PC-3 (cell line): Measurements from ENCODE around the gene SLC39A11. TPM values are rescaled to one million over a fixed set of nuclear protein-coding genes. Genes with fewer than 3 reads are reported as not detected.

Experiments
- ATAC-seq: fragments of 200-7000 bp; cut with Tn5 transposase; 2 replicates; pipeline ENCODE4 v1.9.1; 2020; ENCODE audit warnings: mild to moderate bottlenecking, moderate library complexity
- BruUV-seq: library from RNA; stranded (reverse); fragments of 400-500 nt; replicated peaks from 2 replicates; lab custom pipeline; 2021; lab: Mats Ljungman, UMichigan
- CTCF ChIA-PET: fragments of 300-600 bp; sonication (Branson Sonifier 250); formaldehyde crosslinking; loops from one replicate; lab custom pipeline; 2022; ENCODE audit warnings: antibody characterized with exemption; lab: Charles Lee
- POLR2A ChIA-PET: fragments of 300-600 bp; sonication (Branson Sonifier 250); formaldehyde crosslinking; loops from one replicate; lab custom pipeline; 2022; ENCODE audit warnings: antibody characterized with exemption; ENCODE audit not compliant: unreplicated experiment; lab: Charles Lee
- DNase-seq: peaks from one replicate; pipeline ENCODE4 v3.0.0-alpha.2; 2015
- H2AFZ ChIP-seq: fragments of 300-600 bp; sonication (generic); 2 replicates; pipeline ENCODE4 v1.6.0; 2016; ENCODE audit warnings: antibody characterized with exemption, low read length
- H3F3A ChIP-seq: fragments of 300-600 bp; sonication (generic); one replicate; pipeline ENCODE4 v1.6.0; 2017; ENCODE audit warnings: antibody characterized with exemption, low read length, control low read depth, mild to moderate bottlenecking; ENCODE audit not compliant: unreplicated experiment
- H3K27ac ChIP-seq: fragments of 300-600 bp; sonication (generic); 2 replicates; pipeline ENCODE4 v1.5.1; 2016; ENCODE audit warnings: mild to moderate bottlenecking, low read length
- H3K27me3 ChIP-seq: fragments of 300-600 bp; sonication (generic); 2 replicates; pipeline ENCODE4 v1.6.1; 2016; ENCODE audit warnings: low read length, mixed read lengths
- H3K36me3 ChIP-seq: fragments of 300-600 bp; sonication (generic); 2 replicates; pipeline ENCODE4 v1.6.1; 2016; ENCODE audit warnings: low read depth, mixed run types, low read length, mixed read lengths
- H3K4me1 ChIP-seq: fragments of 300-600 bp; sonication (generic); 2 replicates; pipeline ENCODE4 v1.5.1; 2016; ENCODE audit warnings: low read length; ENCODE audit not compliant: insufficient read depth
- H3K4me2 ChIP-seq: fragments of 300-600 bp; sonication (generic); 2 replicates; pipeline ENCODE4 v1.6.0; 2016; ENCODE audit warnings: low read length
- H3K4me3 ChIP-seq: fragments of 300-600 bp; sonication (generic); 2 replicates; pipeline ENCODE4 v1.5.1; 2016; ENCODE audit warnings: mild to moderate bottlenecking, low read length, mixed read lengths
- H3K79me2 ChIP-seq: fragments of 300-600 bp; sonication (generic); 2 replicates; pipeline ENCODE4 v1.6.1; 2017; ENCODE audit warnings: low read length, mixed read lengths
- H3K9ac ChIP-seq: fragments of 300-600 bp; sonication (generic); 2 replicates; pipeline ENCODE4 v1.6.0; 2016; ENCODE audit warnings: mild to moderate bottlenecking, low read length
- H3K9me2 ChIP-seq: fragments of 300-600 bp; sonication (generic); replicated peaks from 2 replicates; pipeline ENCODE4 v1.6.1; 2016; ENCODE audit warnings: mixed run types, low read length, mixed read lengths
- H3K9me3 ChIP-seq: fragments of 300-600 bp; sonication (generic); 2 replicates; pipeline ENCODE4 v1.6.1; 2016; ENCODE audit warnings: low read length, mixed read lengths
- H4K20me1 ChIP-seq: fragments of 300-600 bp; sonication (generic); 2 replicates; pipeline ENCODE4 v1.6.1; 2016; ENCODE audit warnings: low read length, mixed read lengths
- CTCF ChIP-seq: fragments of 300-600 bp; sonication (generic); conservative IDR thresholded peaks from 2 replicates; pipeline ENCODE4 v1.5.1; 2017; ENCODE audit warnings: antibody characterized with exemption, low read depth, mild to moderate bottlenecking, low read length
- EZH2 ChIP-seq: fragments of 300-600 bp; sonication (generic); IDR thresholded peaks from one replicate; pipeline ENCODE4 v1.6.1; 2017; ENCODE audit warnings: antibody characterized with exemption, mild to moderate bottlenecking, low read length; ENCODE audit not compliant: unreplicated experiment
- EZH2phosphoT487 ChIP-seq: fragments of 300-600 bp; sonication (generic); IDR thresholded peaks from 2 replicates; pipeline ENCODE4 v1.6.1; 2018; ENCODE audit warnings: mild to moderate bottlenecking, antibody characterized with exemption, low read length, borderline replicate concordance
- intact Hi-C: fragments of 100-400 bp; cut with micrococcal nuclease; formaldehyde crosslinking; loops from 2 replicates; pipeline ENCODE4 v1.9.0; 2023
- total RNA-seq: library from RNA; depleted of rRNA; stranded (reverse); fragments of >200 nt; gene quantifications from 2 replicates; pipeline ENCODE4 v1.2.3, GENCODE V29; 2014

The SLC39A11 gene
- total RNA-seq, 1 experiment from 2014 or later = 37.7 TPM

DNA sequence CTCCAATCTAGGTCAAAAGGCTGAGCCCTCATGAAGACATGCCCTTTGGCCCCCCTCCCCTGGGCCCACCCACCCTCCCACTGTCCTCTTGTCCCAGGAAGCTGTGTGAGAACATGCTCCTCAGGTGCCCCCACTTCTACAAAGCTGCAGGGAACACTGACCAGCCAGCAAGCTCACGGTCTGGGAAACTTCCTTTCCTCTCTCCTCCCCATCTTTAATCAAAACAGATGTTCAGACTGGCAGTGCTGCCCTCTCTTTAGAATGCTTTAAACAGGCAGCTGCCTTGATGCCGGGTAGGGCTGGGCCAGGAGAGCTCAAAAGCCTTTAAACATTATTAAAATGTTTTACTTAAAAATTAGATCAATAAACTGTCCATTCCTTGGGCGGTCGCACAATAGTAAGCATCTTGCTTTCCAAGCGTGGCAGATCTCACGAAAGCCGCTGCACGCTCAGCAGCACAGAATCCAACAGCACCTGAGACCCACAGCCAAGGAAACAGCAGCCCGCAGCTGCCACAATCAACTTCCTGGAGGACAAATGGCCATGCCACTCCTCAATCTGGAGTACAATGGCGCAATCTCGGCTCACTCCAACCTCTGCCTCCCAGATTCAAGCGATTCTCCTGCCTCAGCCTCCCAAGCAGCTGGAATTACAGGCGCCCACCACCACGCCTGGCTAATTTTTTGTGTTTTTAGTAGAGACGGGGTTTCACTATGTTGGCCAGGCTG is 399.2 kb downstream of the SLC39A11 start:
- Histone ChIP-seq H3K9ac (no peak overlapping the region; the same call in 1 of the 2 replicates), H3K79me2 (no peaks in the 10 kb centered on the region), H3F3A (peaks cover 6% of the 10 kb centered on the region), H3K4me2 (no peak overlapping the region), H3K27ac (peak overlapping the region; percentile 93), H3K9me3 (no peaks in the 10 kb centered on the region), H4K20me1 (no peaks in the 10 kb centered on the region), H3K4me3 (no peak overlapping the region), H2AFZ (no peak overlapping the region), H3K9me2 (no peaks in the 10 kb centered on the region), H3K27me3 (no peaks in the 10 kb centered on the region), H3K36me3 (no peaks in the 10 kb centered on the region), H3K4me1 (peaks cover 36% of the 10 kb centered on the region)
- no TSS peak for BruUV-seq
- ChIA-PET CTCF (interaction anchor here (0.6 kb wide), 1 partner anchor 114 kb away, joined by 3 read pairs; no protein-coding TSS in a partner anchor), POLR2A (no interaction called here)
- intact Hi-C loops = no loop called here
- ATAC-seq = no peak
- no peak for TF ChIP-seq EZH2phosphoT487
- no peak for TF ChIP-seq EZH2
- no peak for TF ChIP-seq CTCF
- no peak for DNase-seq

- Histone ChIP-seq H3K79me2 (no peaks in the 10 kb centered on the region), H3F3A (peaks cover 6% of the 10 kb centered on the region), H4K20me1 (no peaks in the 10 kb centered on the region), H3K27ac (peak overlapping the region; percentile 93), H3K4me3 (no peak overlapping the region), H3K9me3 (no peaks in the 10 kb centered on the region), H3K27me3 (no peaks in the 10 kb centered on the region), H3K9ac (peak overlapping the region; percentile 84), H3K36me3 (no peaks in the 10 kb centered on the region), H3K4me1 (peaks cover 30% of the 10 kb centered on the region), H3K4me2 (peak overlapping the region; percentile 33), H2AFZ (no peak overlapping the region), H3K9me2 (no peaks in the 10 kb centered on the region)
- ATAC-seq = no peak
- TF ChIP-seq CTCF = no peak
- TF ChIP-seq EZH2 = no peak
- TF ChIP-seq EZH2phosphoT487 = no peak
- ChIA-PET POLR2A (no interaction called here), CTCF (interaction anchor here (0.6 kb wide), 1 partner anchor 113 kb away, joined by 3 read pairs; no protein-coding TSS in a partner anchor)
- no TSS peak for BruUV-seq
- no peak for DNase-seq
- intact Hi-C loops = no loop called here
Measured at GRCh38 chr17:72692676-72693075, 399.8 kb downstream of the SLC39A11 start.

DNA sequence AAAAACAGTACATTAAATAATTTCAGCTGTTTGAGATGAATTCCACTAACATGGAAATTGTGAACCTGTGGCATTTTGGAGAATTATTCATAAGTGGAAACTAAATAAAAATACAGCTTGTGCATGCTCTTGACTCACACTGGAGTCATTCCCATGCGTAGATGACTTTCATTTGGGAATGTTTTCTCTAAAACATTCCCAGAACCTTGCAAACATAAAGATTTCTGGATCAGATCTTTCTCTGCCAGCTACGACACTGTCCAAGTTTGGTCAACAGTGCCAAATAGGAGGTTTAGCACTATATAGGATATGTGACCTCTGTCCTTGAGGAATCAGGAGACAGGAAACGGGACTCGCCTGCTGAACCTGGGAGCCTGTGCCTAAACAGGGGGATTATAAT is 400.9 kb downstream of the SLC39A11 start:
- Histone ChIP-seq H3K4me2 (peak overlapping the region; percentile 19; the same call in 1 of the 2 replicates), H3K9ac (peak overlapping the region; percentile 84), H4K20me1 (no peaks in the 10 kb centered on the region), H3K79me2 (no peaks in the 10 kb centered on the region), H3K27me3 (no peaks in the 10 kb centered on the region), H3K4me3 (no peak overlapping the region), H3F3A (peaks cover 6% of the 10 kb centered on the region), H2AFZ (no peak overlapping the region), H3K27ac (peak overlapping the region; percentile 93), H3K36me3 (no peaks in the 10 kb centered on the region), H3K4me1 (peaks cover 23% of the 10 kb centered on the region), H3K9me3 (no peaks in the 10 kb centered on the region), H3K9me2 (no peaks in the 10 kb centered on the region)
- ATAC-seq (peak; percentile 92), DNase-seq (peak; percentile 94)
- POLR2A ChIA-PET = interaction anchor here (0.6 to 1.0 kb wide), 2 partner anchors 12 to 25 kb away, joined by 4 to 13 read pairs; no protein-coding TSS in a partner anchor
- CTCF ChIA-PET = interaction anchor here (0.6 to 1.5 kb wide), 4 partner anchors 9 to 498 kb away, joined by 3 to 6 read pairs (median 4); no protein-coding TSS in a partner anchor
- intact Hi-C loops = no loop called here
- no TSS peak for BruUV-seq
- TF ChIP-seq CTCF (no peak), EZH2 (no peak), EZH2phosphoT487 (no peak)
